Measurements from ENCODE around the gene ITGAX.
A peak's percentile ranks its signal among the peaks of the same experiment; 100 is the strongest.

The ITGAX gene

GRCh38 chr16:31376705-31377104, 21.7 kb downstream of the ITGAX start:
- no peak for DNase-seq

- no peak for DNase-seq
Measured at GRCh38 chr16:31377210-31377903, 22.4 kb downstream of the ITGAX start.

DNA sequence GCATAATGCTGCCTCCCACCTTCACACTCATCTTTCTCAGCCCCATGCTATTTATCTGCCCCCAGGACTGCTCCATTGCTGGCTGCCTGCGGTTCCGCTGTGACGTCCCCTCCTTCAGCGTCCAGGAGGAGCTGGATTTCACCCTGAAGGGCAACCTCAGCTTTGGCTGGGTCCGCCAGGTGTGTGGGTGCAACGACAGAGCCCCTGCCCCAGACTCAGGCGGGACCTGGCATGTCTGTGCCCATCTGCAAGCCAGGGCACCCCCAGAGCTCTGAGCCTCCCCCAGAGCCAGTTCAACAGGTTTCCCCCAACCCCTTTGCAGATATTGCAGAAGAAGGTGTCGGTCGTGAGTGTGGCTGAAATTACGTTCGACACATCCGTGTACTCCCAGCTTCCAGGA, 25.2 kb downstream of the ITGAX start:
- no peak for DNase-seq

DNA sequence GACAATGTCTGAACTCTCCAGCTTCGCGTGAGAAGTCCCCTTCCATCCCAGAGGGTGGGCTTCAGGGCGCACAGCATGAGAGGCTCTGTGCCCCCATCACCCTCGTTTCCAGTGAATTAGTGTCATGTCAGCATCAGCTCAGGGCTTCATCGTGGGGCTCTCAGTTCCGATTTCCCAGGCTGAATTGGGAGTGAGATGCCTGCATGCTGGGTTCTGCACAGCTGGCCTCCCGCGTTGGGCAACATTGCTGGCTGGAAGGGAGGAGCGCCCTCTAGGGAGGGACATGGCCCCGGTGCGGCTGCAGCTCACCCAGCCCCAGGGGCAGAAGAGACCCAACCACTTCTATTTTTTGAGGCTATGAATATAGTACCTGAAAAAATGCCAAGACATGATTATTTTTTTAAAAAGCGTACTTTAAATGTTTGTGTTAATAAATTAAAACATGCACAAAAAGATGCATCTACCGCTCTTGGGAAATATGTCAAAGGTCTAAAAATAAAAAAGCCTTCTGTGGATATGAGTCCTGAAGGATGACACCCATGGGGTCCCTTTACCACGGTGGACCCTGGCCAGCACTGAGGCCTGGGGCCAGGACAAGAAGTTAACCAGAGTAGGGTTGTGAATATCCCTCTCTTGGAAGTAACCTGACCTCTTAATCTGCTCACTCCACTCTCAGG, 27.6 kb downstream of the ITGAX start:
- DNase-seq: peak; percentile 7

- no peak for DNase-seq
Measured at GRCh38 chr16:31385680-31386079, 30.7 kb downstream of the ITGAX start.

DNA sequence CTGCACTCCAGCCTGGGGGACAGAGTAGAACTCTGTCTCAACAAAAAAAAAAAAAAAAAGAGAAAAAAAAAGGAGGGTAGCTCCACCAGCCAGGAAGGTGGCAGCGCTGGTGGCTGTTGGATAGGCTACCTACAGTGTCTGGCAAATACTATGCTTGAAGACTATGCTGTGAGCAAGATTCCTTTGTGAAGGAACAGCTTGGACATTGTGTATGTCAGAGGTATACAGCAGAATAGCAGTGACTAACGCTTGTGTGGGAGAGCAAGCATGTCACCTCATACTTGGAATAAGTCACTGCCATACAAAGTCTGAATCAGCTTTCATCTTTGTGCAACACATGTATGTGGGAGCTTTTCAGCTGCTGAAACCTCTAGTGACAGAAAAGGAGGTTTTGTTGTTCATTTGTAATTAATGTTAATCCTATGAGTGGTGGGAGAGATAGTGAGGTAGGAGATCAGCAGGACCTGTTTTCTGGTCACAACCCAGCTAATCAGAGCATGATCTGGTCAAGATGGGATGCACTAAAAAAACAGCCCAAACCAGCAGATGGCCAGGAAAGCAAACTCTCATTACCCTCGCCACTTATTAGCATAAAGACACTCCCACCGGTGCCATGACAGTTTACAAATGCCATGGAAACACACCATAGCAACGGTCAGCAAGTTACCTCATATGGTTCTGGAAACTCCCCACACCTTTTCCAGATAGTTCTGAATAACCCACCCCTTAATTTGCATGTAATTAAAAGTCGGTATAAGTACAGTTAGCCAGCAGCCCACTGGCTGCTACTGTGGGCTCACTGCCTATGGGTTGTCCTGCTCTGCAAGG, 31.4 kb downstream of the ITGAX start:
- DNase-seq: no peak

GRCh38 chr16:31388535-31388934, 33.6 kb downstream of the ITGAX start:
- DNase-seq: no peak

DNA sequence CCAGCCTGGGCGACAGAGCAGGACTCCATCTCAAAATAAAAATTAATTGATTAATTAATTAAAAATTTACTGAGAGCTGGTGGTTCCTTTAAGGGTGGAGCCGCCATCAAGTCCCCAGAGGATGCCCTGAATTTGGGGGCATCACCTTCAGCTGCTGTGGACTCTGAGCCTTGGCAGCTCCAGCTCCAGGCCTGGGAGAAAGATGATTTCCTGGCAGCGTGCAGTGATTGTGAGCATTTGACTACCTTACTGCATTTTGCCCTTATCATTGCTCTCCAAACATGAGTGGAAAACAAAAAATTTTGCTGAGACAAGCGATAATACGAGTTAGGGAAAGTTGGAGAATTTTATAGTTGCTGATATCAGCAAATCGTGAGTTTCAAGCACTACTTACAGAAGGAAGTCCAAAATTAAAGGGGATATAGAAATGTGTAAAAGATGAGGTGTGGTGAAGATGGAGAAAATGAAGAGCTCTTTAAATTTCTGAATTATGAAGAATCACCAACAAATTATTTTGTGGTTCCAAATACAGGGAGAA, 35.6 kb downstream of the ITGAX start:
- DNase-seq: no peak

- DNase-seq: no peak
Measured at GRCh38 chr16:31393056-31393455, 38.1 kb downstream of the ITGAX start, which contains the start of gene ITGAD. TSS of gene ITGAD (plus strand) at chr16:31393335. CDS start at chr16:31393361, 26 bp downstream.

- DNase-seq: no peak
Measured at GRCh38 chr16:31395647-31396046, 40.7 kb downstream of the ITGAX start.

DNA sequence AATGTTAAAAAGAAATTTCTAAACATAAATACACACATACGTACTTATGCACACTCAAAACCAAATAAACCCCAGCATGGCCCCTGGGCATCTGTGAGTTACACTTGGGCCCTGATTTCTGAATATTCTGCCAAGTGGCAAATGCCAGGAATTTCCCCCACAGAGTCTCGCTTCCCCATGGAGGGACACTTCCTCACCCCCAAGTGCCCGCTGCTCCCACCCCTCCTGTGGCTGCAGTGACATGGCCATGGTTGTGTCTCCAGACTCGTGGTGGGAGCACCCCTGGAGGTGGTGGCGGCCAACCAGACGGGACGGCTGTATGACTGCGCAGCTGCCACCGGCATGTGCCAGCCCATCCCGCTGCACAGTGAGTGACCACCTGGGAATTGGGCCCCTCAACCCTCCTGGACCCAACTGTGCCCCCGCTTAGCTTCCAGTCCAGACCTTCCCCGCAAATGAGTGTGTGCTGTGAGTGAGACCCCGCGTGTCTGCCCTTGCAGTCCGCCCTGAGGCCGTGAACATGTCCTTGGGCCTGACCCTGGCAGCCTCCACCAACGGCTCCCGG, 42.2 kb downstream of the ITGAX start:
- DNase-seq: no peak

- no peak for DNase-seq
Measured at GRCh38 chr16:31397701-31398100, 42.7 kb downstream of the ITGAX start.

GRCh38 chr16:31400191-31400590, 45.2 kb downstream of the ITGAX start:
- no peak for DNase-seq

- DNase-seq: no peak
Measured at GRCh38 chr16:31401436-31401835, 46.5 kb downstream of the ITGAX start.

GRCh38 chr16:31402687-31403086, 47.7 kb downstream of the ITGAX start:
- peak; percentile 7 for DNase-seq

DNA sequence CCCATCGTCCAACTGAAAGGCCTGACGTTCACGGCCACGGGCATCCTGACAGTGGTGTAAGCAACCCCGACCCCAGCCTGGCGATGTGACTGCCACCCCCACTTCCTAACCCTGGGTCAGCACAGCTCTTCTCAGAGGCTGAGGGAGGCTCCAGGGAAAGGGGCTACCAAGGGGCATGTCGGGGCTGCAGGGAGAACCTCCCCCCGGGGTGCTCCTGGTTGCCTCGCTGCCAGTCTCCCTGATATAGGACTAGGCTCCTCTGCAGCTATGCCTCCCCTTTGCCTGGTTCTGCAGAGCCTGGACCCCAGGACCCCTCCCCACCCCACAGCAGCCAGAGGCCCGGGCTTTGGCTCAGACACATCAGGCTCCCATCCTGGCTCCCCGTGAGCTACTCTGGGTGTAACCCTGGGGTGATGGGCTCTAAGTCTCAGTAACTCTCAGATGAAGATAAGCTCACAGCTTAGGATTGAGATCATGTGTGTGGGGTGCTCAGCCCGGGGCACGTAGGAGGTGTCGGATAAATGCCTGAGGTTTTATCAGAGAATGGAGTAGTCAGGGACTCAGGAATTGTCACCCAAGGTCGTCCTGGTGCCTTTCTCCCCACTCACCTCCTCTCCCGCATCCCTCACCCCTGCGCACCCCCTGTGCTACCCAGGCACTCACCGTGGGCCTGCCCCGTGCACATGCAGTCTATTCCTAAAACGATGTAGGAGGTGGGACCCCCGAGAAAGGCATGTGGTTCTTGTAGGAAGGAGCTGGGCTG, 48.8 kb downstream of the ITGAX start:
- no peak for DNase-seq

DNA sequence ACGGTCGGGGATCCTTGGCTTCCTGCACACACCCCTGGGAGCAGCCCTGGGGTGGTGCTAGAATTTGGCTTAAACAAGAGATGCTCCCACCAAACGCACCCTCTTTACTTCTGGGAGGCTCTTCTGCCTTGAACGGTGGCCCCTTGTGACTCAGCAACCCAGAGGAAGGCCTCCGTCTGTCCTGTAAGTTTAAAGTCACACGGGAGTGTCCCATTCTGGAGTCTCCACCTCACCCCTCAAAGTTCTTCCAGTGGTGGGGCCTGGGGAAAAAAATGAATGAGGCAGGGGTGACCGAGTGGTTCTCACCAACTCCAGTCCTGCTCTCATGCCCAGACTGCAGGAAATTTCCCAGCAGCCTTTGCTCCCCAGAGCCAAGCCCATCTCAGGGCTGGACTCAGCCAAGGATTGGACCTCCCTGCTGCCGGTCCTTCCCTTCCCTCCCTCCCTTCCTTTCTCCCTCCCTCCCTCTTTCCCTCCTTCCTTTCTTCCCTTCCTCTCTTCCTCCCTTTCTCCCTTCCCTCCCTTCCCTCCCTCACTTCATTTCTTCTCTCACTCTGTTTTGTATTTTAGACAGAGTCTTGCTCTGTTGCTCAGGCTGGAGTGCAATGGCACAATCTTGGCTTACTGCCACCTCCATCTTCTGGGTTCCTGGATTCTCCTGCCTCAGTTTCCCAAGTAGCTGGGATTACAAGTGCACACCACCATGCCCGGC, 49.5 kb downstream of the ITGAX start:
- no peak for DNase-seq

DNA sequence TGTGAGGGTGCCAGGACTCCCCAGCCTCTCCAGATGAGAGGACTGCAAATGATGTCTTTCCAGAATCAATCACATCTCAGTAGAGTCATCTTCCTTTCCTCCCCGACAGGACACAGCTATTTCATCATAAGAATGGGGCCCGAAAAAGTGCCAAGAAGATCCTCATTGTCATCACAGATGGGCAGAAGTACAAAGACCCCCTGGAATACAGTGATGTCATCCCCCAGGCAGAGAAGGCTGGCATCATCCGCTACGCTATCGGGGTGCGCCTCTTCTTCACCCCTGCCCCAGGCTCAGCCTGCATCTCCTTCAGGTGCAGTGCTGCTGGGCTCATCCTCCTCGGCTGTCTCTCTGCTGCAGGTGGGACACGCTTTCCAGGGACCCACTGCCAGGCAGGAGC, 52.4 kb downstream of the ITGAX start:
- DNase-seq: no peak

- peak; percentile 24 for DNase-seq
Measured at GRCh38 chr16:31409433-31409832, 54.5 kb downstream of the ITGAX start.

GRCh38 chr16:31410082-31410481, 55.1 kb downstream of the ITGAX start:
- no peak for DNase-seq

DNA sequence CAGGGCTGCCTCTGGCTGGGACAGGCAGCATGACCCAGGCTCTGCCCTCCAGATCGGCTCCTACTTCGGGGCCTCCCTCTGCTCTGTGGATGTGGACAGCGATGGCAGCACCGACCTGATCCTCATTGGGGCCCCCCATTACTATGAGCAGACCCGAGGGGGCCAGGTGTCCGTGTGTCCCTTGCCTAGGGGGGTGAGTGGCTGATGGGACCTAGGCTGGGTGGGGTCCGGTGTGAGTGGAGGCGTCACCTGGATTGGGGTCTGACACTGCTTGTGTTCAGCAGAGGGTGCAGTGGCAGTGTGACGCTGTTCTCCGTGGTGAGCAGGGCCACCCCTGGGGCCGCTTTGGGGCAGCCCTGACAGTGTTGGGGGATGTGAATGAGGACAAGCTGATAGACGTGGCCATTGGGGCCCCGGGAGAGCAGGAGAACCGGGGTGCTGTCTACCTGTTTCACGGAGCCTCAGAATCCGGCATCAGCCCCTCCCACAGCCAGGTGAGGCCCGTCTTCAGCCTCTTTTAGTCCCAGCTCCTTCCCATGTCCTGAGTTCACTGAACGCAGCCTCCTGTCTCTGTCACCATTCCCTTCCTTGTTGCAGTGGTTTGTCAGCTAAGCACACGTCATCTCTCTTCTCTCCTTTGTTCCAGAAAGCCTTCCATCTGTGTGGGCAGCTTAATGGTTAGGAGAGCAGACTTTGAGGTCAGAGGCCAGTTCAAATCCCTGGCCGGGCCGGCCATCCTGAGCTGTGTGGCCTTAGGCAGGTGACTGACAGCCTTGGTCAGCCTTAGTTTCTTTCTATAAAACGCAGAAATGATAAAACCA, 56.3 kb downstream of the ITGAX start:
- DNase-seq: no peak
